HepG2 (cell line): Measurements from ENCODE around the gene IPCEF1.

ENCODE experiments used
- REST ChIP-seq, 2 experiments: IDR thresholded peaks; 2 replicates each; pipeline ENCODE4 v1.6.1; 2011 to 2012; ENCODE audit warnings: low read length in 2 of 2, borderline replicate concordance in 1 of 2, low read depth in 1 of 2, mild to moderate bottlenecking in 1 of 2, moderate library complexity in 1 of 2
- ZNF234 ChIP-seq: sonication (generic); formaldehyde crosslinking; conservative IDR thresholded peaks from 2 replicates; pipeline ENCODE4 v1.5.1; 2020; ENCODE audit warnings: mild to moderate bottlenecking, missing genetic modification reagents
- ZZZ3 ChIP-seq: sonication (generic); formaldehyde crosslinking; IDR thresholded peaks from 2 replicates; pipeline ENCODE4 v1.4.0; 2020; ENCODE audit warnings: missing genetic modification reagents, mild to moderate bottlenecking, borderline replicate concordance
- TF ChIP-seq, protein P1 (sequence below): sonication (generic); formaldehyde crosslinking; IDR thresholded peaks from 2 replicates; pipeline ENCODE4 v1.5.0; 2020; ENCODE audit warnings: mild to moderate bottlenecking, missing genetic modification reagents, moderate library complexity

DNA sequence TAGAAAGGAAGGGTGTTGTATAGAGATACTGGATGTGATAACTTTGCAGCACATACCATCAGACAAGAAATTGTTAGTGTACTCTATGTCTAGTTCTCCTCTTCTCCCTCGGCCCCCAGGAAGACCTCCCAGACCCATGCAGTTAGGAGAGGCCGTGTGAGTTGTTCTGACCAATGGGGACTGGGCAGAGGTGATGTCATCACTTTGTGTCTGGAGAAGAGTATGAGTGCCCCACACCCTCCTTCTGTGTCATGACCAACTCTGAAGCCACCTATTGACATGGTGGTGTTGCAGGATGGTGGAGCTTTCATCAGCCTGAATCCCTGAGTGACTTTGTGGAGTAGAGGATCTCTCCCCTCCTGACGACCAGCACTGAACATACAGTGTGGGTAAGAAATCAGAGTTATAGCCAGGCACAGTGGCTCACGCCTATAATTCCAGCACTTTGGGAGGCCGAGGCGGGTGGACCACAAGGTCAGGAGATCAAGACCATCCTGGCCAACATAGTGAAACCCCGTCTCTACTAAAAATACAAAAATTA lies 72.2 kb downstream of the IPCEF1 start:
- TF ChIP-seq, protein P1, sequence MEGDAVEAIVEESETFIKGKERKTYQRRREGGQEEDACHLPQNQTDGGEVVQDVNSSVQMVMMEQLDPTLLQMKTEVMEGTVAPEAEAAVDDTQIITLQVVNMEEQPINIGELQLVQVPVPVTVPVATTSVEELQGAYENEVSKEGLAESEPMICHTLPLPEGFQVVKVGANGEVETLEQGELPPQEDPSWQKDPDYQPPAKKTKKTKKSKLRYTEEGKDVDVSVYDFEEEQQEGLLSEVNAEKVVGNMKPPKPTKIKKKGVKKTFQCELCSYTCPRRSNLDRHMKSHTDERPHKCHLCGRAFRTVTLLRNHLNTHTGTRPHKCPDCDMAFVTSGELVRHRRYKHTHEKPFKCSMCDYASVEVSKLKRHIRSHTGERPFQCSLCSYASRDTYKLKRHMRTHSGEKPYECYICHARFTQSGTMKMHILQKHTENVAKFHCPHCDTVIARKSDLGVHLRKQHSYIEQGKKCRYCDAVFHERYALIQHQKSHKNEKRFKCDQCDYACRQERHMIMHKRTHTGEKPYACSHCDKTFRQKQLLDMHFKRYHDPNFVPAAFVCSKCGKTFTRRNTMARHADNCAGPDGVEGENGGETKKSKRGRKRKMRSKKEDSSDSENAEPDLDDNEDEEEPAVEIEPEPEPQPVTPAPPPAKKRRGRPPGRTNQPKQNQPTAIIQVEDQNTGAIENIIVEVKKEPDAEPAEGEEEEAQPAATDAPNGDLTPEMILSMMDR, result no peak
- no peak for TF ChIP-seq REST (IDR thresholded peaks at IDR 0.05; ENCODE audit: borderline replicate concordance in 1 of 2, low read depth in 1 of 2, low read length in 2 of 2)
- no peak for TF ChIP-seq ZZZ3 (CRISPR knock-in tag)
- TF ChIP-seq ZNF234, result no peak
